Nephron progenitor cell (in vitro differentiated cells): Measurements from ENCODE around the gene PCNX2.
A peak's percentile ranks its signal among the peaks of the same experiment; 100 is the strongest.

Source experiments
- DNase-seq: peaks from one replicate; pipeline ENCODE4 v3.0.0; 2021
- H3K27ac Mint-ChIP-seq: 2 replicates; pipeline ENCODE4 v1.8.0; 2021; ENCODE audit warnings: mild to moderate bottlenecking, moderate library complexity, mixed read lengths
- H3K27me3 Mint-ChIP-seq: 2 replicates; pipeline ENCODE4 v1.8.0; 2021; ENCODE audit warnings: mild to moderate bottlenecking, low read depth, mixed read lengths; ENCODE audit not compliant: poor library complexity
- H3K36me3 Mint-ChIP-seq: 2 replicates; pipeline ENCODE4 v1.8.0; 2021; ENCODE audit warnings: low read depth, mixed read lengths
- H3K4me1 Mint-ChIP-seq: 2 replicates; pipeline ENCODE4 v1.8.0; 2021; ENCODE audit warnings: mixed read lengths
- H3K4me3 Mint-ChIP-seq: 2 replicates; pipeline ENCODE4 v1.8.0; 2021; ENCODE audit warnings: mild to moderate bottlenecking, moderate library complexity, mixed read lengths
- H3K9me3 Mint-ChIP-seq: 2 replicates; pipeline ENCODE4 v1.8.0; 2021; ENCODE audit warnings: mild to moderate bottlenecking, moderate library complexity, mixed read lengths
- CTCF ChIP-seq: fragments of 200-600 bp; sonication (generic); IDR thresholded peaks from 2 replicates; pipeline ENCODE4 v1.5.0; 2021; ENCODE audit warnings: antibody characterized with exemption

Gene PCNX2

GRCh38 chr1:233094269-233094668 lies 201.3 kb downstream of the PCNX2 start:
- no peaks in the 10 kb centered on the region for H3K27me3 Mint-ChIP-seq
- no peak for DNase-seq
- TF ChIP-seq CTCF = no peak
- peaks cover 5% of the 10 kb centered on the region for H3K36me3 Mint-ChIP-seq
- H3K4me1 Mint-ChIP-seq = peaks cover 27% of the 10 kb centered on the region
- H3K4me3 Mint-ChIP-seq = no peak overlapping the region
- H3K9me3 Mint-ChIP-seq = no peaks in the 10 kb centered on the region
- no peak overlapping the region for H3K27ac Mint-ChIP-seq

- peaks cover 7% of the 10 kb centered on the region for H3K36me3 Mint-ChIP-seq
- no peak overlapping the region for H3K27ac Mint-ChIP-seq
- H3K4me3 Mint-ChIP-seq = no peak overlapping the region
- peaks cover 52% of the 10 kb centered on the region for H3K4me1 Mint-ChIP-seq
- no peak for TF ChIP-seq CTCF
- H3K27me3 Mint-ChIP-seq = no peaks in the 10 kb centered on the region
- H3K9me3 Mint-ChIP-seq = no peaks in the 10 kb centered on the region
- DNase-seq = no peak
These were observed 204.6 kb downstream of the PCNX2 start for GRCh38 chr1:233090746-233091494.

GRCh38 chr1:233089251-233089650 lies 206.3 kb downstream of the PCNX2 start:
- peak overlapping the region; percentile 44 for H3K27ac Mint-ChIP-seq
- no peak for TF ChIP-seq CTCF
- no peaks in the 10 kb centered on the region for H3K9me3 Mint-ChIP-seq
- no peak for DNase-seq
- no peak overlapping the region for H3K4me3 Mint-ChIP-seq
- peaks cover 13% of the 10 kb centered on the region for H3K36me3 Mint-ChIP-seq
- peaks cover 55% of the 10 kb centered on the region for H3K4me1 Mint-ChIP-seq
- no peaks in the 10 kb centered on the region for H3K27me3 Mint-ChIP-seq

- no peaks in the 10 kb centered on the region for H3K9me3 Mint-ChIP-seq
- H3K27ac Mint-ChIP-seq = no peak overlapping the region
- peaks cover 13% of the 10 kb centered on the region for H3K36me3 Mint-ChIP-seq
- H3K4me3 Mint-ChIP-seq = no peak overlapping the region
- TF ChIP-seq CTCF = no peak
- H3K4me1 Mint-ChIP-seq = peaks cover 55% of the 10 kb centered on the region
- H3K27me3 Mint-ChIP-seq = peaks cover 2% of the 10 kb centered on the region
- DNase-seq = no peak
These were observed 206.9 kb downstream of the PCNX2 start for GRCh38 chr1:233088613-233089012.

- H3K4me1 Mint-ChIP-seq = peaks cover 64% of the 10 kb centered on the region
- no peak for TF ChIP-seq CTCF
- H3K27ac Mint-ChIP-seq = peak overlapping the region; percentile 97
- peak overlapping the region; percentile 43 for H3K4me3 Mint-ChIP-seq
- no peaks in the 10 kb centered on the region for H3K9me3 Mint-ChIP-seq
- peaks cover 13% of the 10 kb centered on the region for H3K36me3 Mint-ChIP-seq
- peak; percentile 21 for DNase-seq
- peaks cover 3% of the 10 kb centered on the region for H3K27me3 Mint-ChIP-seq
These were observed 208.3 kb downstream of the PCNX2 start for GRCh38 chr1:233086961-233087881.
